Suprapubic skin (tissue), 4 donors: Measurements from ENCODE around the gene SYPL1.

Source experiments
- EP300 ChIP-seq: sonication (generic); formaldehyde crosslinking; IDR thresholded peaks from one replicate; pipeline ENCODE4 v1.6.1; 2017; ENCODE audit warnings: antibody characterized with exemption
- POLR2A ChIP-seq, 2 donors: fragments of 450-650 bp; IDR thresholded peaks; one replicate each; pipeline ENCODE4 v1.6.1; 2017; ENCODE audit warnings: antibody characterized with exemption in 2 of 2, mild to moderate bottlenecking in 2 of 2, moderate library complexity in 2 of 2
- POLR2AphosphoS5 ChIP-seq, 3 donors: sonication (generic); formaldehyde crosslinking; IDR thresholded peaks; one replicate each; pipeline ENCODE4 v1.6.1; 2017; ENCODE audit warnings: antibody characterized with exemption in 3 of 3
- TF ChIP-seq, protein P1 (sequence below), 2 donors: fragments of 200-600 bp in 1 of 2; fragments of 450-650 bp in 1 of 2; sonication (generic) in 1 of 2; IDR thresholded peaks; one replicate each; pipeline ENCODE4 v1.5.1; 2016 to 2019; ENCODE audit warnings: antibody characterized with exemption in 2 of 2, mild to moderate bottlenecking in 1 of 2, moderate library complexity in 1 of 2

DNA sequence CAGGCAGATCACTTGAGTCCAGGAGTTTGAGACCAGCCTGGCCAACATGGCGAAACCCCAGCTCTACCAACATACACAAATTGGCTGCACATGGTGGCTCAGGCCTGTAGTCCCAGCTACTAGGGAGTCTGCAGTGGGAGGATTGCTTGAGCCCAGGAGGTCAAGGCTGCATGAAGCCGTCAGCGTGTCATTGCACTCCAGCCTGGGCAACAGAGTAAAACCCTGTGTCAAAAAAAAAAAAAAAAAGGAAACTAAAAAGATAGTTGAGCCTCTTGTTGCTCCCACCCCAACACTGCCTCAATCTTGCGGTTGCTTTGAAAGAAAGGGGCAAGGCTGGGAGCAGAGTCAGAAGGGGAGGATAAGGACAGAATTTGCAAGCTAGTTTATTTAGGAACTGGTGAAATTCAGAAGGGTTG, 69.9 kb downstream of the SYPL1 start:
- TF ChIP-seq POLR2A (IDR thresholded peaks at IDR 0.05) (no peak), EP300 (no peak), POLR2AphosphoS5 (IDR thresholded peaks at IDR 0.05) (no peak)
- TF ChIP-seq, protein P1, sequence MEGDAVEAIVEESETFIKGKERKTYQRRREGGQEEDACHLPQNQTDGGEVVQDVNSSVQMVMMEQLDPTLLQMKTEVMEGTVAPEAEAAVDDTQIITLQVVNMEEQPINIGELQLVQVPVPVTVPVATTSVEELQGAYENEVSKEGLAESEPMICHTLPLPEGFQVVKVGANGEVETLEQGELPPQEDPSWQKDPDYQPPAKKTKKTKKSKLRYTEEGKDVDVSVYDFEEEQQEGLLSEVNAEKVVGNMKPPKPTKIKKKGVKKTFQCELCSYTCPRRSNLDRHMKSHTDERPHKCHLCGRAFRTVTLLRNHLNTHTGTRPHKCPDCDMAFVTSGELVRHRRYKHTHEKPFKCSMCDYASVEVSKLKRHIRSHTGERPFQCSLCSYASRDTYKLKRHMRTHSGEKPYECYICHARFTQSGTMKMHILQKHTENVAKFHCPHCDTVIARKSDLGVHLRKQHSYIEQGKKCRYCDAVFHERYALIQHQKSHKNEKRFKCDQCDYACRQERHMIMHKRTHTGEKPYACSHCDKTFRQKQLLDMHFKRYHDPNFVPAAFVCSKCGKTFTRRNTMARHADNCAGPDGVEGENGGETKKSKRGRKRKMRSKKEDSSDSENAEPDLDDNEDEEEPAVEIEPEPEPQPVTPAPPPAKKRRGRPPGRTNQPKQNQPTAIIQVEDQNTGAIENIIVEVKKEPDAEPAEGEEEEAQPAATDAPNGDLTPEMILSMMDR (IDR thresholded peaks at IDR 0.05): no peak
